ENCODE measurements around the gene BAHD1.

The BAHD1 gene

DNA sequence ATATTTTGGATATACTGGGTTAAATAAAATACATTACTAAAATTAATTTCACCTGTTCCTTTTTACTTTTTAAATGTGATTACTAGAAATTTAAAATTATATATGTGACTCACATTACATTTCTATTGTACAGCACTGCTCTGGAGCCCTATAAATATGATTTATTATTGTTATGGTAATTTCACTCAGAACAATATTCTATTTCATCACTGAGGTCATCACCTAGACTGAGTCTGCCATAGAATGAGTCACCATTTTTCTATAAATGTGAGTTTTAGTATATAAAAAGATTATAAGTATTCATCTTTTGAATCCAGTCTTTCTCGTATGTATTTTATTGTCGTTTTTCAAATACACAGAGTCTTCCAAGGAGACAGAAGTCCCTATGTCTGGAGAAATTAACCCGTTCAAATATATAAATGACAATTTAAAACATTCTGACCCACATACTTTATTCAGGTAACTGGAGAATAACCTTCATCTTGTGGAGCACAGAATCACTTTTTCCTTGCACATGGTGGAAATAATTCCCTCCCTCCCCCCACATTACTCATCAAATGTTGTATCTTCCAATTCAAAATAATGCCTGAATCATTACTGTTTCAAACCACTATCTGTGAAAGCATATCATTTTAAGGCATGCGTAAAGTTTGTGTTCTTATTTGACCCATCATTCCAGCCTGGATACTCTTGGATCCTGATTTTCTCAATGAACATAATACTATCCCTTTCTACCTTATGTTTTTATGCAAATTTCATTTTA, 60.0 kb downstream of the BAHD1 start:
- peak; percentile 54 for DNase-seq

GRCh38 chr15:40501487-40501886, 60.7 kb downstream of the BAHD1 start:
- DNase-seq: no peak

GRCh38 chr15:40506964-40507571, 66.3 kb downstream of the BAHD1 start:
- peak; percentile 73 for DNase-seq

DNA sequence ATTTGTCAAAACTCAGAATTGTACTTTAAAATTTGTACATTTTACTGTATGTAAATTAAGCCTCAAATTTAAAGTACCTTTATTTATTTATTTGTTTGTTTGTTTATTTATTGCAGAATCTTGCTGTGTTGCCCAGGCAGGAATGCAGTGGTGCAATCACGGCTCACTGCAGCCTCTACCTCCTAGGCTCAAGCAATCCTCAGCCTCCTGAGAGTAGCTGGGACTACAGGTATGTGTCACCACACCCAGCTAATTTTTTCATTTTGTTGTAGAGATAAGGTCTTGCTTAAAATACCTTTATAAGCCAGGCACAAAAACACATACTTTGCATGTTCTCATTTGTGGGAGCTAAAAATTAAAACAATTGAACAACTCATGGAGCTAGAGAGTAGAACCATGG, 67.5 kb downstream of the BAHD1 start:
- no peak for DNase-seq

- DNase-seq: peak; percentile 14
These were observed 69.4 kb downstream of the BAHD1 start for GRCh38 chr15:40510201-40510600.

DNA sequence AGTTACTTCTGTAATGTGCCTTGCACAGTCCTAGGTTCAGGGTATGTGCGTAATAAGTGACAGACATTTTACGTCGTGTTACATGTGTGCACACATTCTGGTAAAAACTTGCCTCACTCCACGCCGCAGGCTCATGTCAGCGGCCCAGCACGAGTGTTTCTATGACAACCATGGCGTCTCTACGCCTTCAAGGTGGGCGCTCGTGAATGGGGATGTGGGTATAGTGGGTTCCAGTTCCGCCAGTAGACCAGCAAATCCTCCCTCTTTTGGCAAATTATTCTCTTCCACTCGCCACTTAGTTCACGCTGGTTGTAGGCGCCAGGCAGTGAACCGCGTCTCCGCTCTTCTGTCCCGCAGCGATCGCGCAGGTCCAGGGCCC, 70.3 kb downstream of the BAHD1 start:
- no peak for DNase-seq

DNA sequence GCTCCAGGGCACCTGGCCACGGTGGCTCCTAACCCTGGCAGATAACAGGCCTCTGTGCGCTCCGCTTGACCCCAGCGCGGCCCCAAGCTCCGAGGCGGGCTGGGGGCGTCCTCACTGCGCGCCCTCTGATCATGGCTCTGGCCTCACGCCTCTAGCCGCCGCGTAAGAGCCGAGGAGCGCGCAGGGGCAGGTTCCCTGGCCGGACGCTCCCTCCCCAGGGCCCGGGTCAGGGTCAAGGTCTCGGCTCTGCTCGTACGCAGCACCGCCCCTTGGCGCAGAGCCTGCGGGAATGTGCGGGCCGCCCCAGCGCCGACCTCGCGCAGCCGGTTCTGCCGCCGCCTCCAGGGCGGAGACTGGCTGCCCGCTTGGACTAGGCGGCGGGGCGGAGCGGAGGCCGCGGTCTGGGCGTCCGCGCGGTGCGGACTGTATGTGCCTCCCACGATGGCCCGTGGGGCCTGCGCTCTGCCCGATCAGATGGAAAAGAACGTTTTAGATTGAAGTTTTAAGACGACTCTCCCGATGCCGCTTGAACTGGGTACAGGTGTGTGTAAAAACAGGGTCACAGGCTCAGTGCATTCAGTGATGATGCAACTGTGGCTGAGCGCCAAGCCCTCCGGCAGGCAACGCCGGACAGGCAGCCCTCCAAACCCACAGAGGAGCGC, 70.8 kb downstream of the BAHD1 start:
- DNase-seq: peak; percentile 30

DNA sequence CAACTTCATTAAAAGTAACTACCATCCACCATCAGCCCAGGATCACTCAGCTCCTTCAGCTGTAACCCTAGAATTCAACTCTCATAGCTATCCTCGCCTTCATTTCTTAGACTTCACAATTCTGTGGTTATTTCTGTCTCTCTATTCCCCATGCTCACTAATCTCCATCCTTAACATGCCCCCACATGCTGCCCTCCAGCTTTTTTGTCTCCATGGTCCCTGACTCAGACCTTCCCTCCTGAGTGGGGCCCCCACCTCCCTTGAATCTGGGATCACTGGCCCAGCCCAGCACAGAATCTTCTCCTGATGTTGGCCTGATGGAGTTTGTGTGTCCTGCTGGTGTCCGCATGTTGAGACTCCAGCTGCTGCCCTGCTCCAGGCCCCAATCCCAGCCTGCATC, 71.7 kb downstream of the BAHD1 start:
- no peak for DNase-seq

GRCh38 chr15:40513609-40514008, 72.9 kb downstream of the BAHD1 start:
- DNase-seq: no peak

DNA sequence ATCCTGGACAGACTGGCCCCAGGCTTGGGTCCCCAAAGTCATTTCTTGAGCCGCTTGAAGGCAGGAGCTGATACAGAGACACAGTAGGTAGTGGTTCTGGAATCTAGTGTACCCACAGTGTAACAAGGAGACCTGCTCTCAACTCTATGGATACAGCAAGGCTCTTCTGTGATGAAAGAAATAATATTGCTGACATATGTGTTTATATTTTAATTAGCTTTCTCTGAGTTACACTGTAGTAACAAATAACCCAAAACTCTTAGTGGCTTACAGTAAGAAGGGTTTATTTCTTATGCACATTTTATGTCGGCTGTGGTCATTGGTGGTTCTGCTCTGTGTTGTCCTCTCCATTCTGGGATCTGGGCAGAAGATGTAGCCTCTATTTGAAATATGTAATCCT, 75.6 kb downstream of the BAHD1 start:
- DNase-seq: no peak
